Measurements from ENCODE around the gene JAK2. TPM values are rescaled to one million over a fixed set of nuclear protein-coding genes. Genes with fewer than 3 reads are reported as not detected.
A peak's percentile ranks its signal among the peaks of the same experiment; 100 is the strongest.
"Not testable (repeated sequence)": the region's sequence is repeated elsewhere in the genome, so short reads cannot be mapped to it uniquely, and the experiment has no call there.

Gene JAK2
- total RNA-seq, 2 donors from 2014 or later, result 7.6 to 21.6 TPM

- peaks cover 29% of the 10 kb centered on the region for H3K36me3 ChIP-seq
- H3K27me3 ChIP-seq, result no peaks in the 10 kb centered on the region
- H3K27ac ChIP-seq, result no peak overlapping the region
- no peak for TF ChIP-seq CTCF (IDR thresholded peaks at IDR 0.05)
- no peak overlapping the region for H3K4me3 ChIP-seq
- no peaks in the 10 kb centered on the region for H3K4me1 ChIP-seq
- no peak for DNase-seq (ENCODE audit: low spot score)
- H3K9me3 ChIP-seq, result peaks cover 0 to 8% of the 10 kb centered on the region in 2 donors
Measured at GRCh38 chr9:5025416-5025815, 40.3 kb downstream of the JAK2 start.

GRCh38 chr9:5031941-5032340 lies 46.9 kb downstream of the JAK2 start:
- H3K27me3 ChIP-seq; H3K27ac ChIP-seq; H3K4me3 ChIP-seq; H3K4me1 ChIP-seq; DNase-seq (ENCODE audit: low spot score); H3K9me3 ChIP-seq: not testable (repeated sequence)
- peaks cover 13% of the 10 kb centered on the region for H3K36me3 ChIP-seq

- DNase-seq (ENCODE audit: low spot score), result no peak
- TF ChIP-seq CTCF (IDR thresholded peaks at IDR 0.05), result no peak
Measured at GRCh38 chr9:5040730-5041389, 55.8 kb downstream of the JAK2 start.

GRCh38 chr9:5041390-5042115 lies 56.5 kb downstream of the JAK2 start:
- Histone ChIP-seq H3K27me3 (no peaks in the 10 kb centered on the region), H3K27ac (no peak overlapping the region), H3K4me3 (no peak overlapping the region), H3K36me3 (peaks cover 15% of the 10 kb centered on the region), H3K4me1 (peaks cover 0 to 10% of the 10 kb centered on the region in 2 donors), H3K9me3 (no peaks in the 10 kb centered on the region)
- DNase-seq (ENCODE audit: low spot score), result no peak
- no peak for TF ChIP-seq CTCF (IDR thresholded peaks at IDR 0.05)

More at GRCh38 chr9:5040730-5041389, 55.8 kb downstream of the JAK2 start:
- H3K27me3 ChIP-seq, result no peaks in the 10 kb centered on the region
- no peak overlapping the region for H3K4me3 ChIP-seq
- H3K4me1 ChIP-seq, result peaks cover 0 to 10% of the 10 kb centered on the region in 2 donors
- no peaks in the 10 kb centered on the region for H3K9me3 ChIP-seq
- peaks cover 15% of the 10 kb centered on the region for H3K36me3 ChIP-seq
- no peak overlapping the region for H3K27ac ChIP-seq

- DNase-seq (ENCODE audit: low spot score), result no peak
- Histone ChIP-seq H3K36me3 (peaks cover 15% of the 10 kb centered on the region), H3K27ac (no peak overlapping the region), H3K4me1 (peaks cover 0 to 10% of the 10 kb centered on the region in 2 donors), H3K27me3 (no peaks in the 10 kb centered on the region), H3K9me3 (no peaks in the 10 kb centered on the region), H3K4me3 (no peak overlapping the region)
- TF ChIP-seq CTCF (IDR thresholded peaks at IDR 0.05), result no peak
Measured at GRCh38 chr9:5042661-5043178, 57.6 kb downstream of the JAK2 start.

- Histone ChIP-seq H3K27me3 (no peaks in the 10 kb centered on the region), H3K27ac (peak overlapping the region in 1 of 2 donors; percentile 58), H3K4me1 (peaks cover 0 to 10% of the 10 kb centered on the region in 2 donors), H3K4me3 (no peak overlapping the region), H3K9me3 (no peaks in the 10 kb centered on the region), H3K36me3 (peaks cover 15% of the 10 kb centered on the region)
- TF ChIP-seq CTCF (IDR thresholded peaks at IDR 0.05), result no peak
- no peak for DNase-seq (ENCODE audit: low spot score)
Measured at GRCh38 chr9:5043381-5043780, 58.3 kb downstream of the JAK2 start.

Measured in right atrium auricular region (tissue), 2 donors.